ENCODE data around the gene AK4. TPM values are rescaled to one million over a fixed set of nuclear protein-coding genes. Genes with fewer than 3 reads are reported as not detected.
A peak's percentile ranks its signal among the peaks of the same experiment; 100 is the strongest.

The AK4 gene
- polyA plus RNA-seq, 4 donors: 33.9 to 71.4 (median 56.0) TPM

DNA sequence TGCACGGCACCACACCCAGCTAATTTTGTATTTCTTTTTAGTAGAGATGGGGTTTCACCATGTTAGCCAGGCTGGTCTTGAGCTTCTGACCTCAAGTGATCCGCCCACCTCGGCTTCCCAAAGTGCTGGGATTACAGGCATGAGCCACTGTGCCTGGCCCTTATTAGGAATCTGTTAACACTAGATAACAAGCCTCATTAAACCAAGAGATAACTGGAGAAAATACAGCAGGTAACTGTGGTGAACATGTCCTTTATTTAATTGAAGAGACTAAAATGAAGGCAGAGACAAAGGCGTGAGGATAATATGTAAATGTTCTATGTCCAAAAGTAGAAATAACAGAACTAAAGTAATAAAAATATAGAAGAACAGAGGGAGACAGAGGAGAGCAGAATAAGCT is 89.5 kb downstream of the AK4 start:
- no peak for DNase-seq (ENCODE audit: low read depth in 4 of 4, low spot score in 2 of 4)

DNA sequence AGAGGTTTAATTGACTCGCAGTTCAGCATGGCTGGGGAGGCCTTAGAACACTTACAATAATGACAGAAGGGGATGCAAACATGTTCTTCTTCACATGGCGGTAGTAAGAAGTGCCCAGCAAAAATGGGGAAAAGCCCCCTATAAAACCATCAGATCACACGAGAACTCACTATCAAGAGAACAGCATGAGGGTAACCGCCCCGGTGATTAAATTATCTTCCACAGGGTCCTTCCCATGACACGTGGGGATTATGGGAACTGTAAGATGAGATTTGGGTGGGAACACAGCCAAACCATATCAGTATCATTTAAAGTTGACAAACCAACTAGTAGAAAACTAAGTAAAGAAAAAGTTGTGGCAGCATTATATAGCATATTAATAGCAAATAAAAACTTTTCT is 90.0 kb downstream of the AK4 start:
- DNase-seq (ENCODE audit: low read depth in 4 of 4, low spot score in 2 of 4): no peak

DNA sequence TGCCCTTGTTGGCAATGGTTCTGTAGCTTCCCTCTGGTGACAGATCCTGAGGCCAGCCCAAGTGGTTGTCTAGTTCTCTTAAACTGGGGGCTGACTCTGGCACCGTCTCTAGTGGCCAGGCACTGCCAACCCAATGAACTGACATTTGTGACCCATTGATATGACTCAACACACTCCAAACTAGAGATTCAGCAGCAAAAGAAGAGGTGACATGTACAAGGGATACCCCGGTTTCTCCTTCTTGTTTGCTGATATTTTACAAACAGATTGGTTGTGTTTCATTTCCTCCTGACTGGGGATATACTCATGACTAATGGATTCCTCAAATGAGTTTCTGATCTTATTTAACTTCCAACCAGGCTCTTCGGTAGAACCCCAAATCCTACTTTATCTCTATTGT is 95.5 kb downstream of the AK4 start:
- DNase-seq (ENCODE audit: low read depth in 4 of 4, low spot score in 2 of 4): no peak

DNA sequence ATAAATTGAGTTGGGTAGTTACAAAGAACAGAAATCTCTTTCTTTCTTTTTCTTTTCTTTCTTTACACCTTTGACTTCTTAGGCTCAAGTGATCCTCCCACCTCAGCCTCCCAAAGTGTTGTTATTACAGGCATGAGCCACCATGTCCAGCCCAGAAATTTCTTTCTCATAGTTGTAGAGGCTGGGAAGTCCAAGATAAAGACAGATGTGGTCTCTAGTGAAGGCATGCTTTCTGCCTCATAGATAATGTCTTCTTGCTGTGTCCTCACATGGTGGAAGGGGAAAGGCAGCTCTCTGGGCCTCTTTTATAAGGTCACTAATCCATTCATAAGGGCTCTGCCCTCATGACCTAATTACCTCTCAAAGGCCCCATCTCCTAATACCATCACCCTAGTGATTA is 97.3 kb downstream of the AK4 start:
- no peak for DNase-seq (ENCODE audit: low read depth in 4 of 4, low spot score in 2 of 4)

DNA sequence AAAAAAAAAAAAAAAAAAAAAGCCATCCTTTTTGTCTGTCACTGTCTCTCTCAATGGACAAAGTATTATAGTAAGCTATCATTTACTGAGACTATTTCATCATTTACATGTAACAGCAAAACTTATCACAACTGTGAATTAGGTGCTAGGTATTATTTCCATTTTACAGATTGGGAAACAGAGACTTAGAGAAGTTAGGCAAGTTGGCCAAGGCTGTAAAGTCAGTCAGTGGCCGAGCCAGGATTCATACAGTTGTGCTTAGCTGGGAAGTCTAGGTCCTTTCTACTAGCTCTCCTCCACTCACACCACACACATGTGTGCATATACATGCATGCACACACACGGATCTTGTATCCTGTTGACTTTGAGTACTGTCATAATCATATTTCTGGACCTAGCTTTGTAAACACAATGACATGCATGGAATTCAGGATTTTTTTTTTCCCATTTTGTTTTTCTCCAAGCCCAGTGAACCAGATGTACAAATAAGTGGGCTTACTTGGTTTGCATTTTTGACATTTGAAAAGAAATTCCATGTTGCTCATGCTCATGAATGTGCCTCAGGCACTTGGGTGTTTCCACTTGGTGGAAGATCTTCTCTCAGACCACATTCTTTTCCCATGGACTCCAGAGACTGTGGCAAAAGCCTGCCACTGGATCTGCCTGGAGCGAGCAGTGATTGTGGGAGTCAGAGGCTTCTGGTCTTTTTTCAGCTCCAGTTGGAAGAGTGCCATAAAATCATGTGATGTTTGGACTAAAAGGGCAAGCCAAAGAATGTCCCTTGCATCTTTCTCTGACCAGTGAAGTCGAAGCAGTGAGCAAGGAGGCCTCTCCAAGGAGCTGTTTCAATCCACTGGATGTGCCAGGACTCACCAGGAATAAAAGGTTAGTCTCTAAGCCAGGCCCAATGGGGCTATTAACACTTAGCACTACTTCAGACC is 99.7 kb downstream of the AK4 start:
- peak in 1 of 4 donors; percentile 62 for DNase-seq (ENCODE audit: low read depth in 4 of 4, low spot score in 2 of 4)

DNA sequence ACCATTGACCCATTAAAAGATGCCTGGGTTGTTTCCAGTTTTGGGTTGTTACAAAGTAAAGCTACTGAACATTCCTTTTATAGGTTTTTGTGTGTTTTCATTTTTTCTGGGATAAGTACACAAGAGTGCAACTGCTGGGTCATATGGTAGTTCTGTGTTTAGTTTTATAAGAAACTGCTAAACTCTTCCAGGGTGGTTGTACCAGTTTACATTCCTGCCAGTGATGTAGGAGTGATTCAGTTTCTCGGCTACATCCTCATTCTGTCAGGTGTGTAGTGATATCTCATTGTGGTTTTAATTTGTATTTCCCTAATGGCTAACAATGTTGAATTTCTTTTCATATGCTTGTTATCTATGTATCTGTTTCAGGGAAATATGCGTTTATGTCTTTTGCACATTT is 102.8 kb downstream of the AK4 start:
- DNase-seq (ENCODE audit: low read depth in 4 of 4, low spot score in 2 of 4): no peak

DNA sequence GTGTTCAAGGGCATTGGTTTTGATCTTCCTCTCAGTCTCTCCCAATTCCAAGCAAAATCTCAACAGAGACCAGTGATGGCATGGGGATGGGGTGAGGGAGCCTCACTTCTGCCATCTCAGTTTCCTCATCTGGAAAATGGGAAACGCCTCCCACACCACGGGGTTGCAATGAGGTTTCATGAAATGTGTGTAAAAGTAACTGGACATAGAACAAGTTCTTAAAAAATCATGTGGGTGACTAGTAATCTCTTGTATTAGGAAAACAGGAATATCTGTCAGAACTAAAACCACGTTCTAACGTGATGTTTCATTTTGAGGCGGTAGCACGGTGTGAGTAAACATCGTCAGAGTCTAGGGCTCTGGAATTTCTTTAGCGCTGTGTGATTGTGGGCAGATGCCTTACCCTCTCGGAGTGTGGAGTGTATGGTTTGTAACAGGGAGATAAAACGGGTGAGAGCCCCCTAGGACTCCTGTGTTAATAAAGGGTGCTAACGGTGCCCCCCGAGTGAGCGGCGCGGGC is 105.9 kb downstream of the AK4 start:
- no peak for DNase-seq (ENCODE audit: low read depth in 4 of 4, low spot score in 2 of 4)

DNA sequence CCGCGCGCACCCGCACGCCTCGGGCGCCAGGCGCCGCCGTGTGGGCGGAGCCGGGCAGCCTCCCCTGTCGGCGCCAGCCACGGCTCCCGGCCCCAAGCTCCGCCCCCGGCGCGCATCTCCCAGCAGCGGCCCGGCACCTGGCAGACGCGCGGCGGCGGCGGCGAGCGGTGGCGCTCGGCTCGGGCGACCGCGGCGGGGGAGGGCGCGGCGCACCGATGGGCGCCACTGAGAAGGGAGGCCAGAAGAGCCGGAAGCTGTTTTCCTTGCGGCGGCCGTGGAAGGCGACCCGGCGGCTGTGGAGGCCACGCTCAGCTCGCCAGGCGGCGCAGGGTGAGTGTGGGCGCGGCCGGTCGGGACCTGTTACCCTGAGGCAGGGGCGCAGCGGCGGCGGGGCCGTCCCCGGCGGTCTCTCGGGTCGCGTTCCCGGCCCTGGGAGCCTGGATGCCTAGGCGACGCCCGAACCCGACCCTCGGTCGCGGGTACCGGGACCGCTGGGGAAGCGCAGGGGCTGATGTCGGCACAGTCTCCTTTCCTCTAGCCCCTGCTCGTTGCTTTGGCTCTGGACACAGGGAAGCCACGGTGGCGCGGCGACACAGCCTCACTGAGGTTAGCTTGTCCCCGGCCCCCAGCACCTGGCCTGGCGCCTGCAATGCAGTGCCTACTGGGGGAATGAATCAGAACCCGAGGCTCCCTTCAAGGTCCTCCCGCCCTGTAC is 106.5 kb downstream of the AK4 start:
- no peak for DNase-seq (ENCODE audit: low read depth in 4 of 4, low spot score in 2 of 4)

DNA sequence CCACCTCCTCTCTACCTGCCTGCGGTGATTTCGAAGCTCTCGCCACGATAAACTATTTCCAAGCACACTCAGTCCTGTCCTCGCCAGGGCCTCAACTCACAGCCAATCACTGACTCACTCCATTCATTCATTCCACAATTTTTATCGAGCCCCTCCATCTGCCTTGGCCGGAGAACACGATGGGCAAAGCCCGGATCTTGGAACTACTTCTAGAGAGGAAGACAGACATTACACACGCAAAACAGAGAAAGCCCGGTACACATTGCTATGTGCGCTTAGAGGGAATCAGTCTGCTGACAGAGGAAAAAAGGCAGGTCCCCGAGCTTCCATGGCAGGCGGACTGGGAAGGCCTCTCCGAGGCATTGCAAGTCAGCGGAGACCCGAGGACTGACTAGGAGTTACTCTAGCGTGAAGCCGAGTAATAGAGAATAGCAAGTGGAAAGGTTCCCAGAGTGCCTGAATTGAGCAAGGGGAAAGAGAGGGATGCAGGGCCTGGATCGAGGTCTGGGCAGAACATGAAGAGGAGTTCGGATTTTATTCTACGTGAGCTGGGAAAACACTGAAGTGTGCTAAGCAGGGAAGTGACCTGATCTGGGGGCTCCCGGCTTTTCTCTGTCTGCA is 107.1 kb downstream of the AK4 start:
- DNase-seq (ENCODE audit: low read depth in 4 of 4, low spot score in 2 of 4): no peak

DNA sequence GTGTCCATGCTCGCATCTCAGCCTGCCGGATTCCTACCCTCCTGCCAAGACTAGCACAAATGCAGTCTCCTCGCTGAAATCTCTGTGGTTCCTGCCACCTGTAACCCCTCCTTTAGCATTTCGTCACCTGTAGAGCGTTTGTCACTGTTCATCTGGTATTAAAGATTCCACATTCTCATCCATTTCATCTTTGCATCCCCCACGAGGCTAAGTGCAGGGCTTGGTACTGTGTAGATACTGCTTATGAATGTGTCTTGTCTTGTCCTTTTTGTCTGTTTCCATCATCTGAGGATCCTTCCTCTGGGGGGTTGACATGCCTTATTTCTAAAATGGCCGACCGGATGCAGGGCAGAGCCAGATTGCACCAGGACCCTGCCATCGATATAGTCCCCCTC is 107.7 kb downstream of the AK4 start:
- DNase-seq (ENCODE audit: low read depth in 4 of 4, low spot score in 2 of 4): no peak

DNA sequence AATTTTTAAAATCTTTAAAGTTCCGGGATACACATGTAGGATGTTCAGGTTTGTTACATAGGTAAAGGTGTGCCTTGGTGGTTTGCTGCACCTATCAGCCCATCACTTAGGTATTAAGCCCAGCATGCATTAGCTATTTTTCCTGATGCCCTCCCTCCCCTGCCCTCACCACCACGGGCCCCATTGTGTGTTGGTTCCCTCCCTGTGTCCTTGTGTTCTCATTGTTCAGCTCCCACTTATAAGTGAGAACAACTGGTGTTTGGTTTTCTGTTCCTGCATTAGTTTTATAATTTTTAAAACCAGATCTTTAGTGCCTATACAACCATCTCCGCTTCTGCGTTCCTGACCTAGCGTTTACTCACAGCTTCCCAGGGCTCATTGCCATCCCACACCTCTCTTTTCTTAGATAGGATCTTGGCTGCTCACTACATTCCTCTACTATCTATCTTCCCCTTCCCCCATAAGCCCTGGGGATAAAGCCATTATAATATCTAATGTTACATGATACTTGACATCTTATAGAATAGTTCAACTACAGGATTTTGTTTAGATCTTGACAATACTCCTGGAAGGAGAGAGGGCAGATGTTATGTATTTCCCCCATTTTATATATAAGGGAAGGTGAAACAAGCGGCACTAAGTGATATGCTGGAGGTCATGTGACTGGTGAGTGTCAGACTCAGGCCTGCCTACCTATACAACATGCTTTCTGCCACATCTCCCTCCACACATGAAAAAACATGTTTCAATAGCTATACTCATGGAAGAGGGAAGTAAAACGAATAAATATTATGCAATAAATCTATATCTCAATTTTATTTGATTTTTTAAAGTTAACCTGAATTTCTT is 109.1 kb downstream of the AK4 start:
- DNase-seq (ENCODE audit: low read depth in 4 of 4, low spot score in 2 of 4): no peak

DNA sequence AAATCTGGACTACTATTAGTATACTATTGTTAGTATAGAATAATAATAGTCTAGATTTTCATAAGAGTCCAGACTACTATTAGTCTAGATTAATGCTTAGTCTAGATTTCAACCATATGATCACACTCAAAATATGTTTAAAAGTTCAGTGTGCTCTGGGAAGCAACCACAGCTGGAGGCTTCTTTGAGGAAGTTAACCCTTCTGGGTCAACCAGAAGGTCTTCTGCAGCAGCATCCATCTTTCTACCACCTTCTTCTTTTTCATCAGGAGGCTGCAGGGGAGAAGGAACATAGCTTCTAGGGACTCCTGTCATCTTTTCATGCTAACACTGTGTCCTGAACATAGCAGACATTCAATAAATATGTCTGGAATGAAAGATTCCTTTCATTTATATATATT is 110.1 kb downstream of the AK4 start:
- DNase-seq (ENCODE audit: low read depth in 4 of 4, low spot score in 2 of 4): no peak

DNA sequence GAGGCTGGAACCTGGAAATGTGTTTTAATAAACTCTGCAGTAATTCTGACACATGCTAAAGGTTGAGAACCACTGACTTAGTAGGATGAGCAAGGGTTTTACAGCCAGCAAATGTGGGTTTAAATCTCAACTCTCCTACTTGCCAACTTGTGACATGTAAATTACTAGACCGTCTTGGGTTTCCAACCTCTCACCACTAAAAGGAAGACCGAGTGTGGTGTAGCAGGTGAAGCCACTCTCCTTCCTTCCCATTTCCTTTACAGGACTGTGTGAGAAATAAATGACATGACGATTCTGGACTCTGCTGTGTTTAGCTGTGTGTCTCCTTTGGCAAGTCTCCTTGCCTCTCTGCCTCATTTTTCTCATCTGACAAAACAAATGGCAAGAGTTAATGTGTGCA is 111.8 kb downstream of the AK4 start:
- DNase-seq (ENCODE audit: low read depth in 4 of 4, low spot score in 2 of 4): no peak

DNA sequence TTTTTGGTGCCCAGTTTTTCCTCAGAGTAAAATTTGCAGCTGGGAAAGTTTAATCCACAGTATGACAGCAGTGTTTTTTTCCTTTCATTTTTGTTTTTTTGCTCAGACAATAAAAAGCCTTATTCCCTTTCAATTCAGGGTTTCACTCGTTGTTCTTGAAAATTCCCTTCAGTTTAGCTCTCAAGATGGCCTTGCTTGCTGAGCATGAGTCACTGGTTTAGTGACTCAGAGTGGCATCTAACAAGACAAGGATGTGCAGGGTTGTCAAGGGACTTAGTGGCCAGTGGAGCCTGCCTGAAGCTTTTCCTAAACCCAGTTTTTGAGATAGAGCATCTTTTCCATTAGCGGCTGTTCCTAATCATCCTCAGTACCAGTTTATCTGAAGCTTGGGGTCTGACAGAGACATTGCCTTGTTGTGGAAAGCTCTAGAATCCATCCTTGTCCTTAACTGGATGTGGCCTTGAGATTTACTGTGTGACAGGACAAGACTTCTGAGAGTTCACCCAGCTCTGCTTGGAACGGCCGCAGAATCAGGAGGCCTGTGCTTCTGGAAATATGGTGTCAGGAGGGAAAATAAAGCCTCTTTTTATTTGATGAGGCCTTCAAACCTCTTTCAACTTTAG is 113.0 kb downstream of the AK4 start:
- DNase-seq (ENCODE audit: low read depth in 4 of 4, low spot score in 2 of 4): no peak

DNA sequence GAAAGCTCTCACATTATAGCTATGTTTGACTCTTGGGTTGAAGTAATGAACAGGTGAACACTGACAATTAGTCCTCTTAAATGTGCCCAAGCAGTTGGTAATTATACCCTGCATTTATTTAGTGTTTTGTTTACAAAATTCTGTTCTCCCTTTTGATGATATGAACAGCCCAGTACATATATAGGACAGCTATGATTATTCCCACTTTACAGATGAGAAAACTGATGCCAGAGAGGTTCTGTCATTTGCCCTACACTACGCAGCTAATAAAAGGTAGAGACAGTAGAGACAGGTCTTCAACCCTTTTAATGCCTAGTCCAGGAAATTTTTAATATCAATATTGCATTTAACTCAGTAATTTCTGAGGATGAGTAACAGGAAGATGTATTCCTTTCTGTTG is 115.3 kb downstream of the AK4 start:
- DNase-seq (ENCODE audit: low read depth in 4 of 4, low spot score in 2 of 4): no peak

DNA sequence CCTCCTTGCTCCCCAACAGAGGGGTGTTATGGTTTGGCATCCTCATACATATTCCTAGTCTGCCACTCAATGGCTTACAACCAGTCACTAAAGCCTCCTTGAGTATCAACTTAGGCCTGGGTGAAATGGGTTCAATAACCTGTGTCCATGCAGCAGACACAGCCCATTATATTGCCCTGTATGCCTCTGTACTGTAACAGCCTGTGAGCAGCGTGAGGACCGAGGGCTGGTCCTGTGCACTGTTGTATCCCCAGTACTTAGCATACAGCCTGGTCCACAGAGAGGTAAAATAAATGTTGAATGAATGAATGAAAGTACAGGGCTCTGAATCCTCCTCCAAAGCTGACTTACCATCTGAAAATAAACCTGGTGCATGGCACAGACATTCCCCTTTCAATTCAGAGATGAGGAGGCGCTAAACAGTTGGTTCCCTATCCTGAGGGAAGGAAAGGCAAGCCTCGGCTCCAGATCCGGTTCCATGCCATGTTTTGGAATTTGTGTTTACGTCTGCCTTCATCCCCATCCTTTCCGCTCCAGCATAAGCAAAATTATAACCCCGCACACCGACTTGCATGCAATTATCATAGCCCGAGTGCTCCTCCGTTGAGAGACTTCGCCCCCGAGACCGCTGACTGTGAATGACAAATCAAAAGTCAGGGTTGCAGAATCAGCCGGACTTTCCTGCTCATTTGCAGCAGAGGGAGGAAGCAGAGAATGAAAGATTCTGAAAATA is 116.4 kb downstream of the AK4 start:
- DNase-seq (ENCODE audit: low read depth in 4 of 4, low spot score in 2 of 4): no peak

DNA sequence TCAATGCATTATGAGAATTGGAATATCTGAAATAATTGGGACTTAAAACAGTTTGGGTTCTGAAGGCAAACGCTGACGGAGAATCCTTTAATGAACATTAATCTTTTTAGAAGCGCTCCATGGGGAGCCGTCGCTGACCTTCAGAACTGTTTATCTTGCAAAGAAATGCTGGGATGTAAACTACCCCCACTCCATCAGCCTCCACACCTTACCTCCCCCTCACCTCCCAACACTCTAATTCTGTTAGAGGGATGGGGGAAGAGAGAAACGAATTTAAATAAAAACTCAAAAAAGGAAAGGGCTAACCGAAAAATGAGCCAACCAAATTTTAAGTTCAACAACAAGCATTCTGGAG is 117.3 kb downstream of the AK4 start:
- DNase-seq (ENCODE audit: low read depth in 4 of 4, low spot score in 2 of 4): no peak

DNA sequence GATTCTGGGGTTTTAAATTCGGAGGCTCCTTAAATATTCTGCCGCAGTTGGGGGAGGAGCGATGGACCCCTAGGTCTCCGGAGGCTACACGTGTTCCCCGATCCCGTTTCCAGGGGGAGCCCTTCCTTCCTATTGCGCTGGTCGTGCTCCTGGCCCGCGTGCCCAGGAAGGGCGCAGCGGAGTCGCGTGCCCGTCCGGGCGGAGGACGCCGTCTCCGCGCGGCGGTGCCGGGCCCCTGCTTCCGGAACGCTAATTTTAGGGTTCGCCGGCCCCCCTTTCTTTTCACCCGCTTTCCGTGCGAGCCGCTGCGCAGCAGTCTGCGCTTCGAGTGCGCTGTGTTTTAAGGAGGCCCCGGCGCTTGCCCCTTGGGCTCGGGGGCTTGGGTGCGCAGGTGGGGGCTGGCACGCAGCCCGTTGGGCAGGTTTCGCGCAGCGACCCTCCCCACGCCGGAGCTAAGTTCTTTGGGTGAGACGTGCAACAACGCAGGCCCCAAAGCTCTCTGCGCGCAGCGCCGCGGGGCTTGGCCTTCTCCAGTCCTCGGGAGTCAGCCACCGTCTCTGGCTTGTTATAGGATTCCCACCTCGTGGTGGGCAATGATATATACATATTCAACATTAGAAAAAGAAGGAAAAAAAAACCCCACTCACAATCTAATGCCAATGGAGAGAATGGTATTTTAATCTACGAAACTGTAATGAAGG is 117.8 kb downstream of the AK4 start:
- DNase-seq (ENCODE audit: low read depth in 4 of 4, low spot score in 2 of 4): no peak

DNA sequence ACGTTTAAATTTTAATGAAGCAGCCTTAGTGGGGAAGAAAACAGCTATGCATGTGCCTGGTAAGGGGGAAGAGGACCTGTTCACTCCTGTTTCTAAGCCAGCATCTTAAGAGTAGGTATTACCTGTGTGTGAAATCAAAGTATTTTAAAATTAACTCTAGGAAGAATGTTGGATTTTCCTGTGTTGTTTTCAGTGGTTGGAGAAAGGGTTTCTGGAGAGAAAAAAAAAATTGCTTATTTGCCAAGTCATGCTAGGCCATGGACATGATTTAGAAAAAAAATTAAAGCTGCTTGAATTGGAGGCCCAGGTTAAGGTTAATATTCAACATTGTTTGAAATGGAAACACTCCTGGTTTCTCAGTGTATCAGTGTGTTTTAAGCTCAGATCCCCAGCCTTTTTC is 118.5 kb downstream of the AK4 start:
- DNase-seq (ENCODE audit: low read depth in 4 of 4, low spot score in 2 of 4): no peak
